Psoas muscle (tissue), 8 donors: ENCODE measurements around the gene PCCA. TPM values are rescaled to one million over a fixed set of nuclear protein-coding genes. Genes with fewer than 3 reads are reported as not detected.

ENCODE experiments used
- ATAC-seq, 4 donors: fragments of 200-7000 bp; cut with Tn5 transposase; one replicate each; pipeline ENCODE4 v1.9.1; 2020; ENCODE audit warnings: moderate library complexity in 3 of 4, mild to moderate bottlenecking in 2 of 4
- DNase-seq, 2 donors: peaks; one replicate each; pipeline ENCODE4 v3.0.0-alpha.2; 2020
- H3K27ac ChIP-seq: fragments of 200-600 bp; one replicate; pipeline ENCODE4 v1.8.0; 2022
- H3K27me3 ChIP-seq, 3 donors: fragments of 200-600 bp in 1 of 3; one replicate each; pipeline versions ENCODE4 v1.6.1 to v1.8.0; 2013 to 2022; ENCODE audit warnings: low read length in 2 of 3, mild to moderate bottlenecking in 2 of 3, moderate library complexity in 1 of 3; ENCODE audit not compliant: insufficient read depth in 3 of 3
- H3K36me3 ChIP-seq, 2 donors: fragments of 200-600 bp in 1 of 2; one replicate each; pipeline versions ENCODE4 v1.6.1 to v1.8.0; 2013 to 2022; ENCODE audit warnings: low read depth in 1 of 2, mild to moderate bottlenecking in 1 of 2, moderate library complexity in 1 of 2; ENCODE audit not compliant: insufficient read depth in 1 of 2
- H3K4me1 ChIP-seq: fragments of 200-600 bp; one replicate; pipeline ENCODE4 v1.8.0; 2022
- H3K4me3 ChIP-seq: fragments of 200-600 bp; one replicate; pipeline ENCODE4 v1.8.0; 2022; ENCODE audit warnings: mild to moderate bottlenecking
- H3K9me3 ChIP-seq: fragments of 200-600 bp; one replicate; pipeline ENCODE4 v1.8.0; 2022
- CTCF ChIP-seq: fragments of 200-600 bp; IDR thresholded peaks from one replicate; pipeline ENCODE4 v1.8.0; 2022; ENCODE audit warnings: antibody characterized with exemption
- WGBS, 3 donors: extraction: QIAGEN DNeasy Blood & Tissue Kit; methylation state at CpG; one replicate each; pipeline versions ENCODE4 v1.1.6 to v1.1.7; 2013; 5-methylcytosine and 5-hydroxymethylcytosine counted together
- intact Hi-C, 2 donors: fragments of 100-400 bp; cut with DNase I; formaldehyde crosslinking; loops; one replicate each; pipeline versions ENCODE4 v1.11.0 to v1.14.2; 2022
- polyA plus RNA-seq, 3 donors: library from polyadenylated mRNA; stranded (reverse); fragments of 200-250 nt; gene quantifications; one replicate each; pipeline ENCODE4 v1.2.3, GENCODE V29; 2013
- total RNA-seq, 4 donors: library from RNA; stranded (reverse); fragmentation: NEBNext Ultra II Directional in 2 of 4; extraction: Animal tissue kit (Norgen Biotek cat#: 25700) in 2 of 4; gene quantifications; one replicate each; pipeline versions ENCODE4 v1.2.1 to v1.2.4, GENCODE V29; 2021 to 2023
- donor health status: healthy with polysubstance abuse.
- donor health status: DM: no; HTN: no; CAD: no; lungs with moderate emphysema.
- donor health status: Bipolar disorder and iron deficiency.
- donor health status: healthy.
- donor health status: DM: yes; HTN: yes; CAD: no.
- donor health status: DM: no; HTN: no; CAD: no.
- donor health status: DM: no; HTN: no; CAD: no.
- donor health status: DM: yes; HTN: yes; CAD: no.

The PCCA gene
- total and polyA plus RNA-seq, 7 donors: 6.2 to 23.9 (median 13.3) TPM

GRCh38 chr13:100460266-100460665 is 371.4 kb downstream of the PCCA start:
- H3K36me3 ChIP-seq: no peaks in the 10 kb centered on the region
- 15 to 19% (median 16%) methylated on average over 1 of the region's 1 CpG for WGBS, 3 donors

GRCh38 chr13:100460791-100461190 is 371.9 kb downstream of the PCCA start:
- H3K4me1 ChIP-seq: no peaks in the 10 kb centered on the region
- 90 to 91% (median 90%) methylated on average over 2 of the region's 2 CpGs for WGBS, 3 donors
- H3K27ac ChIP-seq: no peak overlapping the region
- H3K27me3 ChIP-seq: no peaks in the 10 kb centered on the region
- H3K4me3 ChIP-seq: no peak overlapping the region
- intact Hi-C loops: no loop called here
- peaks cover 6% of the 10 kb centered on the region for H3K9me3 ChIP-seq
- H3K36me3 ChIP-seq: no peaks in the 10 kb centered on the region
- no peak for TF ChIP-seq CTCF
- no peak for DNase-seq
- no peak for ATAC-seq

More at GRCh38 chr13:100460266-100460665, 371.4 kb downstream of the PCCA start:
- intact Hi-C loops: no loop called here
- Histone ChIP-seq H3K9me3 (peaks cover 6% of the 10 kb centered on the region), H3K27ac (no peak overlapping the region), H3K4me1 (no peaks in the 10 kb centered on the region), H3K4me3 (no peak overlapping the region), H3K27me3 (no peaks in the 10 kb centered on the region)
- ATAC-seq (no peak), DNase-seq (no peak)
- TF ChIP-seq CTCF: no peak

- ATAC-seq (peak in 1 of 4 donors; percentile 40), DNase-seq (no peak)
- Histone ChIP-seq H3K27me3 (no peaks in the 10 kb centered on the region), H3K36me3 (no peaks in the 10 kb centered on the region), H3K4me1 (no peaks in the 10 kb centered on the region), H3K27ac (no peak overlapping the region), H3K9me3 (peaks cover 6% of the 10 kb centered on the region), H3K4me3 (no peak overlapping the region)
- 58 to 62% (median 60%) methylated on average over 5 of the region's 5 CpGs for WGBS, 3 donors
- intact Hi-C loops: no loop called here
- no peak for TF ChIP-seq CTCF
Measured at GRCh38 chr13:100461309-100462030, 372.6 kb downstream of the PCCA start.

- Histone ChIP-seq H3K36me3 (no peaks in the 10 kb centered on the region), H3K27me3 (no peaks in the 10 kb centered on the region), H3K9me3 (peaks cover 6% of the 10 kb centered on the region), H3K4me3 (no peak overlapping the region), H3K27ac (no peak overlapping the region), H3K4me1 (no peaks in the 10 kb centered on the region)
- WGBS, 3 donors: 39 to 61% (median 52%) methylated on average over 4 of the region's 4 CpGs
- intact Hi-C loops: no loop called here
- DNase-seq: no peak
- no peak for ATAC-seq
- TF ChIP-seq CTCF: no peak
Measured at GRCh38 chr13:100464006-100464405, 375.1 kb downstream of the PCCA start.

GRCh38 chr13:100465558-100465957 is 376.7 kb downstream of the PCCA start:
- H3K27me3 ChIP-seq: no peaks in the 10 kb centered on the region
- H3K9me3 ChIP-seq: no peaks in the 10 kb centered on the region
- no peaks in the 10 kb centered on the region for H3K4me1 ChIP-seq
- intact Hi-C loops: no loop called here
- ATAC-seq (no peak), DNase-seq (no peak)
- no peak for TF ChIP-seq CTCF
- no peak overlapping the region for H3K27ac ChIP-seq
- no peaks in the 10 kb centered on the region for H3K36me3 ChIP-seq
- WGBS, 3 donors: 92% methylated on average over 5 of the region's 5 CpGs
- H3K4me3 ChIP-seq: no peak overlapping the region
